COR-L47 (cell line): ENCODE results near the gene SEL1L2.
"Not testable (repeated sequence)": the region's sequence is repeated elsewhere in the genome, so short reads cannot be mapped to it uniquely, and the experiment has no call there.

ENCODE experiments used
- DNase-seq: peaks from one replicate; lab custom pipeline; 2025; lab: John Stamatoyannopoulos, UW

SEL1L2 gene, protein sequence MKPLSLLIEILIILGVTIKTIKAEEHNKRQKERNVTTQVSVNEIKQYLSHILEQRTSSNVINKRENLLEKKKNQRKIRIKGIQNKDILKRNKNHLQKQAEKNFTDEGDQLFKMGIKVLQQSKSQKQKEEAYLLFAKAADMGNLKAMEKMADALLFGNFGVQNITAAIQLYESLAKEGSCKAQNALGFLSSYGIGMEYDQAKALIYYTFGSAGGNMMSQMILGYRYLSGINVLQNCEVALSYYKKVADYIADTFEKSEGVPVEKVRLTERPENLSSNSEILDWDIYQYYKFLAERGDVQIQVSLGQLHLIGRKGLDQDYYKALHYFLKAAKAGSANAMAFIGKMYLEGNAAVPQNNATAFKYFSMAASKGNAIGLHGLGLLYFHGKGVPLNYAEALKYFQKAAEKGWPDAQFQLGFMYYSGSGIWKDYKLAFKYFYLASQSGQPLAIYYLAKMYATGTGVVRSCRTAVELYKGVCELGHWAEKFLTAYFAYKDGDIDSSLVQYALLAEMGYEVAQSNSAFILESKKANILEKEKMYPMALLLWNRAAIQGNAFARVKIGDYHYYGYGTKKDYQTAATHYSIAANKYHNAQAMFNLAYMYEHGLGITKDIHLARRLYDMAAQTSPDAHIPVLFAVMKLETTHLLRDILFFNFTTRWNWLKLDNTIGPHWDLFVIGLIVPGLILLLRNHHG

DNA sequence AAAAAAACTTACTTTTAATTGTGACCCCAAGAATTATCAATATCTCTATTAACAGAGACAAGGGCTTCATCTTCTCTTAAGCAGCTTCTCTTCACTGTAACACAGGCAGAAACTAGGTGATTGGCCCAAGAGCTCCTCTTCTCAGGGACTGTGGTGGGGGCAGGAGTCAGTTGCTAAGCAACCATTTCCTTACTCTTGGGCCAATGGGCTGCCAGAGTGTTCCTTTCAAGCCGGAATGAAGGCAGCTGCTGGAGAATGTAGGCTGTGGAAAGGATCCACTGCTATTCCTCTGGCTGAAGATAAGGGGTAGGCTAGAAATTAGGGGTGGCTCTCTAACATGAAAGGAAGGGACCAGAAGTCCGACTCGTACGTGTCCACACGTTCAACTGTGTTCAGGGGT, at the start of gene SEL1L2:
Gene SEL1L2, minus strand, starts transcription at position 150 of the 400 bp plus-strand sequence. Its CDS starts 80 bp downstream, at position 70.
- peak; percentile 36 for DNase-seq

DNA sequence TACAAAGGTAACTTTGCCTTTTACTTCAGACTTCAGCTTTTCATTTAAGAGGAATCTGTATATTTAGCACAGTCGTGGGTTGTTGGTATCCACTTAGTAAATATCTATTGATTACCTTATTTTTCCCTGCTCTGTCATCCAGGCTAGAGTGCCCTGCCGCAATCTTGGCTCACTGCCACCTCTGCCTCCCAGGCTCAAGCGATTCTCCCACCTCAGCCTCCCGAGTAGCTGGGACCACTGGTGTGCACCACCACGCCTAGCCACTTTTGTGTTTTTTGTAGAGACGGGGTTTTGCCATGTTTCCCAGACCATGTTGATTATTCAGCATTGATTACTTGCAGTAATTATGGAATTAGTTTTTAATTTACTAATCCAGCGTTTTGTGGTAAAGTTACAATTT, 46.2 kb upstream of the SEL1L2 start:
- no peak for DNase-seq

DNA sequence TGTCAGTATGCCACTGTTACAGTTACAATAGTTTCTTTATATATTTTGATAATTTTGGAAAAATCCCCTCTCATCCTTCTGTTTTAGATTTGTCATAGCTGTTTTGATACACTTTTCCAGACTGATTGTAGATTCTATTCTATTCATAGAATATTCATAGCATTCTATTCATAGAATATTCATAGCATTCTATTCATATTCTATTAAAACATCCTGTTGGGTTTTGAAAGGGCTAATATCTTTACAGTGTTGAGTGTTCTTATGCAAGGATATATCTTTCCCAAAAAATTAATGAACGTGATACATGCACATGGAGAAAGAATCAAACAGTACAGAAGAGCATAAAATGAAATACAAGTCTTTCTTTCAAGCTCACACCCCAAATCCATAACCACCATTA, 42.9 kb upstream of the SEL1L2 start:
- DNase-seq = no peak

DNA sequence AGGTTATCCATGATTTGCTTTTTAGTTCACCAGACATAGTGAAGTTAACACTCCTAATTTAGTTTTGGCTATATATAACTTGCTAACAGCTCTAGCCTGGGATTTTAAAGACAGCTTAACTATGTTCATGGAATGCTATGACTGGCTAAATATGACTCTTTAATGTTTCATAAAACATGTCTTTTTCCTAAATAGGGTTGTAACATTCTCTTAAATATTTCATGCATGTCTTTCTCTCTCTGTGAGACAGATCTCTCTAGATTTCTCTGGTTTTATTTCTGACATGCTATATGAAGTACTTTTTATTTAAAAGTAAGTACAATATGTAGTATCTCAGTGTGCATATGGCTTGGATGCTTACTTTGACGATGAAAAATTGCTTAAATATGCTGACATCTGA, 40.6 kb upstream of the SEL1L2 start:
- DNase-seq = no peak

DNA sequence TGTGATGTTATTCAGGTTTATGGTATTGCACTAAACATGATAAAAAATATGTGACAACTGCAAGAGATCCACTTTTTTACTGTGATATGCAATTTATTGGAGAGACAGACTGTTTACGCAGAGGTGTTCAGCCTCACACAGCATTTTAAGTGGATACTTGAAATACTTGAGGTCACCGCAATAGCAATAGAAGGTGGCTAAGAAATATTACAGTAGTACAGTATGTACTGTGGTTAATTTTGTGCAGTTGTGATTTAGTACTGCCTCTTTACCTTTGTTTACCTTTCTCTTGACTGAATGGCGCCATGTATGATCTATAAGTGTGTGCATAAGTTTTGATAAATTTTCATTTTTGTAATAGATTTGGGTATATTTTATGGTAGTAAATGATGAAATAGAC, 22.3 kb upstream of the SEL1L2 start:
- no peak for DNase-seq

DNA sequence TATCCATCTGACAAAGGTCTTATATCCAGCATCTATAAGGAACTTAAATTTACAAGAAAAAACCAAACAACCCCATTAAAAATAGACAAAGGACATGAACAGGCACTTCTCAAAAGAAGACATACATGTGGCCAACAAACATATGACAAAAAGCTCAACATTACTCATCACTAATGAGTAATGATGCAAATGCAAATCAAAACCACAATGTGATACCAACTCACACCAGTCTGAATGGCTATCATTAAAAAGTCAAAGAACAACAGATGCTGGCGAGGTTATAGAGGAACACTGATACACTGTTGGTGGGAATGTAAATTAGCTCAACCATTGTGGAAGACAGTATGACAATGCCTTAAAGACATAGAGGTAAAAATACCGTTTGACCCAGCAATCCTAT, 18.8 kb upstream of the SEL1L2 start:
- no peak for DNase-seq

DNA sequence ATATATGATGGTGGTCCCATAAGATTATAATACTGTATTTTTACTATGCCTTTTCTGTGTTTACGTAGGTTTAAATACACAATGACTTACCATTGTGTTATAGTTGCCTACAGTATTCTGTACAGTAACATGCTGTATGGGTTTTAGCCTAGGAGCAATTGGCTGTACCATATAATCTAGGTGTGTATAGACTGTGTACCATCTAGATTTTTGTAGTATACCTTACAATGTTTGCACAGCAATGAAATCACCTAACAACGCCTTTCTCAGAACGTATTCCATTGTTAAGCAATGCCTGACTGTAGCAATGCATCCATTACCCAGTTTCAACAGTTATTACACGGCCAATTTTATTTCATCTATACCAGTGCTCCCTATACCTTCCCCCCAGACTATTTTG, 15.6 kb upstream of the SEL1L2 start:
- DNase-seq = no peak

DNA sequence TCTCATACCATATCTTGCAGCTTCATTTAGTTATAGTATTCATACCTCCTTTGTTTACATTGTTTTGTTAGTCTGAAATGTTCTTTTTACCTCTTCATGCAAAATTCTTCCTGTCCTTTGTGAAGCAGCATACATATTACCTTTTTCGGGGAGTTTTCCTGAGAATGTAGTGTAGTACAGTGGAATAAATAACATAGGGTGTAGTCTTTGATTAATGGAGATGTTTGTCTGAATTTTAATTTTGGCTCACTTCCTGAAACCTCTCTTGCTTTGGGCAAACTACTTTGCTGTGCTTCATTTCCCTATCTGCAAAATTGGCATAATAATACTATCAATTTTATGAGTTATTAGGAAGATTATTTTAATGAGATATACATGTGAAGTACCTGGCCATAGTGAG, 10.5 kb upstream of the SEL1L2 start:
- no peak for DNase-seq

DNA sequence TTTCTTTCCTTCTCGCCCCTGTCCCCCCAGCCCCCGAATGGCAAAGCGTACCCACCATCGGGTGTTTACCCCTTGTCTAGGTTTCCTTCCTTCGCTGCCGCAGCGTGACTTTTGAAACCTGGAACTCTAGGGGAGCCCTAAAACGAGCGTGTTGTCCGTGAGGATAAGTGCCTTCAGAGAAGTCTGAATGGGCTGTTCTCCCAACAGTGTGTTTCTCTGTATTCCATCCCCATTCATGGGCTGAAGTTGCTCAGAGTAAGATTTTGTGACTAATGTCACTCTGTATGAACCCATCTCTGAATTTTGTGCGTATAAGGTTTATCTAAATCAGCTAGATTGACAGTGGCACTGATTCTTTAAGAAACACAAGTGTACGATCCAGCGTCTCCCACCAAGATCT, 5.9 kb upstream of the SEL1L2 start:
- DNase-seq = no peak

DNA sequence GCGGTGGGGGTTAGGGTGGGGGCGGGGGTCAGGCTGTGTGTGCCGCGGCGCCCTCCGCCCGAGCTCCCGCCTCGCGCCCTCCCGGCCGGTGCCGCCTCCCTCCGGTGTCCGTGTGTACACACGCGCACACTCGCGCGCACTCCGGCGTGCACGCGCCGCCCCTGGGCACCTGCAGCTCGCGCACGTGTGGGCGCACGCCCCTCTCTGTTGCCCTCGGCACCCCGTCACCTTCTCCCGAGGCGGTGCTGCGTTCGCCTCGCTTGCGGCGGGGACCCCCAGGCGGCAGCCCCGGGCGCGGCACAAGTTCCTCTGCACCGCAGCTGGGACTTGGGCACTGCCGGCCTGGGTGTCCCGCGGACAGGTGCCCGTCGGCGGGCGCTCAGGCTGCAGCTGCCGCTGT, 5.4 kb upstream of the SEL1L2 start:
- peak; percentile 52 for DNase-seq

DNA sequence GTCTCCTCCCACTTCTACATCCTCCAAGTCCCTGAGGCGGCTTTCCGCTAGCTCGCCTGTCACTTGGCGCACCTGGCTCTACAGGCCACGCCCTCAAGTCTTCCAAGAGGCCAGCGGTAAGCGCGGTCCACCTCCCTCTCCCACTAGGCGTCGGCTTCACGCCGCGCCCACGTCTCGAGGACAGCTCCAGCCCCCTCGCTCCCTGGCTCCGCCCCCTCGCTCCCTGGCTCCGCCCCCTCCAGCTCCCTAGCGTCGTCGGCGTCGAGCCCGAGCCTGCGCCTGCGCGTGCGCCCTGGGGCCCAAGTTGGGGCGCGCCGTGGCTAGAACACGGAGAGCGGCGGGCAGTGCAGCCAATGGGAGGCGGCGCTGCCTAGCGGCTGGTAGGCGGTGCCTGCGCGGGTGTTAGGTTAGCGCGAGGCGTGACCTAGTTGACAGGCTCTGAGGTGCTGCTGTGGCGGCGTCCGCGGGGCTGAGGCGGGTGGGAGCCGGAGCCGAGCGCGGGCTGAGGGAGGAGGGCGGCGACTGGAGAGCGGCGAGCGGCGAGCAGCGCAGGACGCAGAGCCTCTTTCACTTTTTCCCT, 4.8 kb upstream of the SEL1L2 start, which contains the start of gene MACROD2:
Gene MACROD2, plus strand, starts transcription at position 431 of the 580 bp plus-strand sequence.
- DNase-seq = peak; percentile 94

DNA sequence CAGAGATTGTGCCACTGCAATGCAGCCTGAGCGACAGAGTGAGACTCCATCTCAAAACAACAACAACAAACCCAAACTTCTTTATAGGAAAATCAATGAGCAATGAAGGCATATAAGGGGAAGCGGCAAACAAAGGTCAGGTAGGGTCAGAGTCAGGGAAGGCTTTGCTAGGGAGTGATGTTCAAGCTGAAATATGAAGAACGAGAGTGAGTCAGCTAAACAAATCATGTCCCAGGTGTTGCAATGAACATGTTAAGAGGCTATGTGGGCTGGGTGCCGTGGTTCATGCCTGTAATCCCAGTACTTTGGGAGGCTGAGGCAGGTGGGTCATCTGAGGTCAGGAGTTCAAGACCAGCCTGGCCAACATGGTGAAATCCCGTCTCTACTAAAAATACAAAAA, 1.5 kb upstream of the SEL1L2 start:
- DNase-seq = not testable (repeated sequence)

DNA sequence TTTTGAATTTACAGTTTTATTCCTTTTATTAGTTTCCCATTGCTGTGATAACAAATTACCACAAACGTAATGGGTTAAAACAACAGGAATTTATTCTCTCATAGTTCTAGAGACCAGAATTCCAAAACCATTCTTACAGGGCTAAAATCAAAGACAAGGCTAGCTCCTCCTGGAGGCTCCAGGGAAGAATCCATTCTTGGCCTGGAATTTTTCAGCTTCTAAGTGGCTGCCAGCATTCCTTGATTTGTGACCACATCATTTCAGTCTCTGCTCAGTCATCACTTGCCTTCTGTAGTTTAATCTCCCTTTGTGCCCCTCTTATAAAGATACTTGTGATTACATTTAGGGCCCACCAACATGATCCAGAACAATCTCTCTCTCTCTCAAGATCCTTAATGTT, 897 bp upstream of the SEL1L2 start:
- DNase-seq = no peak

DNA sequence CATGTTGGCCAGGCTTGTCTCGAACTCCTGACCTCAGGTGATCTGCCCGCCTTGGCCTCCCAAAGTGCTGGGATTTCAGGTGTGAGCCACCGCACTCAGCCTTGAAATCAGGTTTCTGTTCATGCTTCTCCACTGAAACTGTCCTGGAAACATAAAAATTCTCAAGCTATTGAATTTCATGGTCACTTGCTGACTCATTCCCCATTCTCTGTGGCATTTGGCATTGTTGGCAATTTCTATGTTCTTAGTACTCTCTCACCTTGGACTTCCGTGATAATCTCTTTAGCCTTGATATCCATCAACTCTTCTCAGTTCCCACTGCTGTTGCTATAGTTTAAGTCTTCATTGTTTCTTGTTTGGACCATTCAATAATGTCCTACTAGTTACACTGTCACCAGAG, 6.2 kb downstream of the SEL1L2 start:
- DNase-seq = no peak

DNA sequence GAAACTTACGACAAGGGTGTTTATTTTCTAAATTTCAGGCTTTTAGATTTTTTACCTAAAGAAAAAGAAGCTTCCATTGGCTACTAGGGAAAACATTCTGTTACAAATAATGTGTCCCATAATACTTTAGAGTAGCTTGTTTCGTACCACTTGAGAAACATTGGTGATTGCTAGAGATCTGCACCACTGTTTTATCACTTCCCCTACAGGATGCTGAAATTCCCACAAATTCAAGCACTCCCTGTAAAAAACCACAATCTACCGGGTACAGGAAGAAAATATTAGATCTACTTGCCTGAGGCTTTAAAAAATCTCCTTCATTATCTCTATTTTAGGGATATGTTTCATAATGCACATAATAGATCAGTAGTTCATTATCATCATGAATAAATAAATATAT, 29.9 kb downstream of the SEL1L2 start:
- no peak for DNase-seq

DNA sequence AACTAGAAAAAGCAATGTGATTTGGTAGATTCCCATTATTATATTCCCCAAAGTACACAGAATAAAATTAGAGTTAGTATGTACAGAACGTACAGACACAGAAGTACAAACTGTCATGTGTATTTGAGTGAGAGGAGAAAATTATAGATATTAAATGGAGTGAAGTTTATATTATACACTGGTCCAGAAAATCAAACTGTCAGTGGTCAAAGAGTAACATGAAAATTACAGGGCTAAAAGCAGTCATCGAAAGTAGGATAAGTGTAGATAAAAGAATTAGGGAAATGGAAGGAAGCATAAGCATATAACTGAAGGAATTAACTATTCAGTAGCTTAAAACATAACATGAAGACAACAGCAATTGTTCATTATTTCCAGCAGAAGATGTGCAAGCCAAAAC, 30.3 kb downstream of the SEL1L2 start:
- no peak for DNase-seq

DNA sequence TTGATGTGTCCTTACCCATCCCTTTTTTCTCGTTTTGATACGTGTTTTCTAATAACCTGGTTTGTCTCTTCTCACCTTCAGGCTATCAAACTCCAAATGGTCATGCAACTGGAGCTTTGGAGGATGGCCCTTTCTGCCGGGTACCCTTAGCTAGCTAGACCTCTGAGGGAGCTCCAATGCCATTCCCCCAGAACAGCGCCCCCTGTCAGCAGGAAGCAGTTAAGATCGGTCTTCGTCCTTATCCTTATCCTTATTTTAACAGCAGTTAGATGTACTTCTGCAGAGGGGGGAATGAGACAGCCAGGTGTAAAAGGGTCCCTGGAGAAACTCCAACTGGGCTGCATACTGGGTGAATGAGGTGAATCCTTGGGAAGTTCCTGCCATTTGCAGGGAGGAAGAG, 37.2 kb downstream of the SEL1L2 start:
- no peak for DNase-seq

DNA sequence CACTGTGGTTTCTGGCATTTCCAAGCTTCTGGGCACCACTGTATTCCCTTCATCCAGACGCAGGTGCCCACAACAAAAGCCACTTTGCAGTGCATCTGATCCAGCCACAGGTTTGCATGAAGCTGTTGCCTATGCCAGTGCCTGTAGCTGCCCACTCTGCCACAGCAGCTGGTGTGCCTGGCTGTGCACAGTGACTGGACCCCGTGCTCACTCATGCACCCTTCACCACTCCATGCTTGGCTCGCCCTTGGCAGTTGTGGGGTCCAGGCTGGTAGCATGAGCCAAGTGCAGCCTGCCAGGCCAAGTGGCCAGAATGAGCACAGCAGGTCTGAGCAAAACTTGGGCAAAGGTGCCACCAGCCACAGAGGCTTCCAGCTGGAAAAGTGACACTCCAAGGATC, 42.7 kb downstream of the SEL1L2 start:
- DNase-seq = no peak

DNA sequence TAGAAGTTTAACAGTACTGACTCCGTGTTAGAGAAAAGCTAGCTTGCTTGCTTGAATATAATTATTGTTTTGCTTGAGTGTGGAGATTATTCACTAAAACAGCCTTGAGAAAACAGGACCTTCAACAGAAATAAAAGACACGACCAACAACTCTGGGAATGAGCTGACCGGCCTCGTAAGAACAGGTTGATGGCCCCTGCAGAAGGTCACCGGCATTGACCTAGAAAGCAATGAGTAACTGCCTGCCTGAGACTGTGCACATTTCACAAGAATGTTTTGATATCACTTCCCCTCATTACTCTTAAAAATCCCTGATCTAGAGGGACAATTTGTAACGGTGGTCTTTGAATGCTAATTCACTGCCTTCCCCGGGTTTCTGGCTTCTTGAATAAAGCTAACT, 49.4 kb downstream of the SEL1L2 start:
- no peak for DNase-seq

DNA sequence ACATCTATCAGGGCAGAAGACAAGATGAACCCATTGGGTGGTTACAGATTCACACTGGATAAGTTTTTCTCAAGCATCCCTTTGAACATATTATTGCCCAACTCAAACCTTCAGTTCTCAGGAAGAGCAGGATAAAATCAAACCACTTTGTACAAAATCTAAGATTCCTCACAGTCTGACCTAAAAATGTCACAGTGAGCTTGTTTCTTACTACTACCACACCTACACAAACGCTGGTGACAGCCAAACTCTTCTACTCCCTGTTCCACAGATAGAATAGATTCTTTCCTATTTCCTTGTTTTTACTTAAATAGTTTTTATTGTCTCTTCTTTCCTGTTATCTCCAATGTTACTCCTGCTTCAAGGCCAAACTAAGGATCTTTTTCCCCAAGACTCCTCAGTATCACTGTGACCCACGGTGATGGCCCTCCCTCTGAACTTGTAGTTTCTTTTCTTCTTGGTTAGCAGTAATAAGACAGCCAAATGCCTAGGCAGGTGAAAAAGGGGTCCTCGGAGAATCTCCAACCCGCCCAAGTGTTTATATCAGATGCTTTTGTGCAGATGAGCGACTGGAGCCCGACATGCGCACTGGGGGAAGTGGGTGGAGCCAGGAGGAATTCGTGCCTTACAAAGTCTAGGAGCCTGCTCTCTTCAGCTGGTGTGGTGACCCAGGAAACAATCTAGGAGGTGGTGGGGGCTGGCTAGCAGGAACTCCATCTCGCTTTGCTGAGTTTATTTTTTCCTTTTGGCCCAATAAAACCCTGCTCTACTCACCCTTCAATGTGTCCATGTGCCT, 53.4 kb downstream of the SEL1L2 start:
- DNase-seq = no peak

DNA sequence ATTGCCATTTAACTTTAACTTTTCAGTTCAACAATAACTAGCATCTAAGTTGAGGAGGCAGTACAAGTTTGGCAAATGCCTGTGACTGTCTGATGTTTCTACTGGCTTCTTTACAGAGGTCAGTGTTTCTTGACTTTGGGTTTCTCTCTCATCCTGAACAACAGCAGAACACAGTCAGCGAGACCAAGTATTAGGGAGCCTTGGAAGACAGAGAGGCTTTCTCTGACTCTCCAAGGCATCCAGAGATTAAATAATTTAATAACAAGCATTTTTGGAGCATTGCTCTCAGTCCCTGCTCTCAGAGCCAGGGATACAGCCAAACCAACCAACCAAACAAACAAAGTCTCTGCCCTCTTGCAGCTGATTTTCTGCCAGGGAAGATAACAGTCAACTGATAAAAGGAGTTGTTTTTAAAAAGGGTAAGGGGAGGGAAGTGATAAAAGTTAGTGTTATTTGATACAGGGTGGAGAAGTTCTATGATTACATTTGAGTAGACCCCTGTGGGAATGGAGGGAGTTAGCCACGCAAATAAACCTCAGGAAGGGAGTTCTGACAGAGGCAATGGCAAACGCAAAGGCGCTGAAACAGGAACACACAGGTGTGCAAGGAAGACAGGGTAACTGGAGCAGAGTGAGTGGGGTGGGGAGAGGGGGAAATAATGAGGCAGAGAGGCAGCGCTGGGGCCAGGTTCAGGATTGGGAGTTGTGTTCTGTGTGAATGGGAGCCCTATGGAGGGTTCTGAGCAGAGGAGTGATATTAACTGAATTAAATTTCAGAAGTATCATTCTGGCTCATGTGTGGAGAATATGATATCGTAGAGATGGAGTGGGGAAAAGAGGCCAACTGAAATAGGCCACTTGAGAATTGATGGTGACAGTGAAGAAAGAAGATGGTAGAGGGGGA, 55.2 kb downstream of the SEL1L2 start:
- DNase-seq = no peak
